ENCODE results near the gene DCAF17. TPM values are rescaled to one million over a fixed set of nuclear protein-coding genes. Genes with fewer than 3 reads are reported as not detected.
"Not testable (repeated sequence)": the region's sequence is repeated elsewhere in the genome, so short reads cannot be mapped to it uniquely, and the experiment has no call there.

The DCAF17 gene
- total RNA-seq, 1 donor from 2014 or later, result 23.1 TPM

- DNase-seq (no peak), ATAC-seq (ENCODE audit: low read depth) (no peak)
- TF ChIP-seq CTCF (IDR thresholded peaks at IDR 0.05), result no peak
- Mint-ChIP-seq H3K27ac (no peak overlapping the region), H3K27me3 (no peaks in the 10 kb centered on the region), H3K4me3 (no peak overlapping the region), H3K36me3 (ENCODE audit: low read depth) (peaks cover 18% of the 10 kb centered on the region), H3K4me1 (no peaks in the 10 kb centered on the region), H3K9me3 (peaks cover 4% of the 10 kb centered on the region)
- POLR2A ChIA-PET, result no interaction called here
- intact Hi-C loops (cut with micrococcal nuclease), result no loop called here
- CTCF ChIA-PET, result no interaction called here
Measured at GRCh38 chr2:171490577-171490976, 56.6 kb downstream of the DCAF17 start.

- no peak overlapping the region for H3K4me3 Mint-ChIP-seq
- POLR2A ChIA-PET, result no interaction called here
- peaks cover 5% of the 10 kb centered on the region for H3K9me3 Mint-ChIP-seq
- no peak for DNase-seq
- H3K36me3 Mint-ChIP-seq (ENCODE audit: low read depth), result peaks cover 18% of the 10 kb centered on the region
- H3K4me1 Mint-ChIP-seq, result no peaks in the 10 kb centered on the region
- H3K27me3 Mint-ChIP-seq, result no peaks in the 10 kb centered on the region
- CTCF ChIA-PET, result no interaction called here
- intact Hi-C loops (cut with micrococcal nuclease), result no loop called here
- TF ChIP-seq CTCF (IDR thresholded peaks at IDR 0.05), result no peak
- no peak overlapping the region for H3K27ac Mint-ChIP-seq
- no peak for ATAC-seq (ENCODE audit: low read depth)
Measured at GRCh38 chr2:171491292-171491691, 57.3 kb downstream of the DCAF17 start.

- H3K27ac Mint-ChIP-seq, result no peak overlapping the region
Measured at GRCh38 chr2:171492664-171493063, 58.6 kb downstream of the DCAF17 start.

GRCh38 chr2:171497664-171498063, 63.6 kb downstream of the DCAF17 start:
- H3K4me1 Mint-ChIP-seq; DNase-seq; ATAC-seq (ENCODE audit: low read depth); H3K4me3 Mint-ChIP-seq; POLR2A ChIA-PET; H3K9me3 Mint-ChIP-seq; H3K27me3 Mint-ChIP-seq; H3K36me3 Mint-ChIP-seq (ENCODE audit: low read depth); CTCF ChIA-PET; H3K27ac Mint-ChIP-seq; intact Hi-C loops (cut with micrococcal nuclease): not testable (repeated sequence)

More at GRCh38 chr2:171492664-171493063, 58.6 kb downstream of the DCAF17 start:
- Mint-ChIP-seq H3K36me3 (ENCODE audit: low read depth) (peaks cover 12% of the 10 kb centered on the region), H3K4me1 (no peaks in the 10 kb centered on the region), H3K4me3 (no peak overlapping the region), H3K9me3 (peaks cover 9% of the 10 kb centered on the region), H3K27me3 (no peaks in the 10 kb centered on the region)
- DNase-seq (no peak), ATAC-seq (ENCODE audit: low read depth) (no peak)
- ChIA-PET POLR2A (no interaction called here), CTCF (no interaction called here)
- intact Hi-C loops (cut with micrococcal nuclease), result no loop called here
- TF ChIP-seq CTCF (IDR thresholded peaks at IDR 0.05), result no peak

GRCh38 chr2:171505374-171505773, 71.3 kb downstream of the DCAF17 start:
- no peak for ATAC-seq (ENCODE audit: low read depth)
- peaks cover 6% of the 10 kb centered on the region for H3K9me3 Mint-ChIP-seq
- DNase-seq, result no peak
- no peak for TF ChIP-seq CTCF (IDR thresholded peaks at IDR 0.05)
- intact Hi-C loops (cut with micrococcal nuclease), result no loop called here
- no peaks in the 10 kb centered on the region for H3K36me3 Mint-ChIP-seq (ENCODE audit: low read depth)
- peaks cover 4% of the 10 kb centered on the region for H3K4me1 Mint-ChIP-seq
- no peaks in the 10 kb centered on the region for H3K27me3 Mint-ChIP-seq
- ChIA-PET POLR2A (interaction anchor here (1.0 kb wide), 1 partner anchor 19 kb away, joined by 3 read pairs; no protein-coding TSS in a partner anchor), CTCF (no interaction called here)
- H3K27ac Mint-ChIP-seq, result no peak overlapping the region
- H3K4me3 Mint-ChIP-seq, result no peak overlapping the region
